ENCODE data around the gene STAT5A.

DNA sequence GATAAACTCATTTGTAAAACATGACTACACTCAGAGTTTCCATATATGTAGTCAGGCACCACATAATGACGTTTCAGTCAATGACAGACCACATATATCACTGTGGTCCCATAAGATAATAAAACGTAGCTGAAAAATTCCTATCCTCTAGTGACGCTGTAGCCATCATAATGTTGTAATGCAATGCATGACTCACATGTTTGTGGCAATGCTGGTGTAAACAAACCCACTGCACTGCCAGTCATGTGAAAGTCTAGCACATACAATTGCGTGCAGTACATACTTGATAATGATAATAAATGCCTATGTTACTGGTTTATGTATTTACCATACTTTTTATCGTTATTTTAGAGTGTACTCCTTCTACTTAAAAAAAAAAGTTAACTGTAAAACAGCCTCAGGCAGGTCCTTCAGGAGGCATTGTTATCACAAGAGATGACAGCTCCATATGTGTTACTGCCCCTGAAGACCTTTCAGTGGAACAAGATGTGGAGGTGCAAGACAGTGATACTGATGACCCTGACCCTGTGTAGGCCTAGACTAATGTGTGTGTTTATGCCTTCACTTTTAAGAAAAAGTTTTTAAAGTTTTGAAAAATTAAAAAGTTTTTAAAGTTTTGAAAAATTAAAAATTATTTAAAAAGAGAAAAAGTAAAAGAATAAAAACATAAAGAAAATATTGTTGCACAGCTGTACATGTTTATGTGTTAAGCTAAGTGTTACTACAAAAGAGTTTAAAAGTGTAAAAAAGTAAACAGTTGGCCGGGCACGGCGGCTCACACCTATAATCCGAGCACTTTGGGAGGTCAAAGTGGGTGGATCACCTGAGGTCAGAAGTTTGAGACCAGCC is 21.2 kb upstream of the STAT5A start:
- TF ChIP-seq, protein P1, sequence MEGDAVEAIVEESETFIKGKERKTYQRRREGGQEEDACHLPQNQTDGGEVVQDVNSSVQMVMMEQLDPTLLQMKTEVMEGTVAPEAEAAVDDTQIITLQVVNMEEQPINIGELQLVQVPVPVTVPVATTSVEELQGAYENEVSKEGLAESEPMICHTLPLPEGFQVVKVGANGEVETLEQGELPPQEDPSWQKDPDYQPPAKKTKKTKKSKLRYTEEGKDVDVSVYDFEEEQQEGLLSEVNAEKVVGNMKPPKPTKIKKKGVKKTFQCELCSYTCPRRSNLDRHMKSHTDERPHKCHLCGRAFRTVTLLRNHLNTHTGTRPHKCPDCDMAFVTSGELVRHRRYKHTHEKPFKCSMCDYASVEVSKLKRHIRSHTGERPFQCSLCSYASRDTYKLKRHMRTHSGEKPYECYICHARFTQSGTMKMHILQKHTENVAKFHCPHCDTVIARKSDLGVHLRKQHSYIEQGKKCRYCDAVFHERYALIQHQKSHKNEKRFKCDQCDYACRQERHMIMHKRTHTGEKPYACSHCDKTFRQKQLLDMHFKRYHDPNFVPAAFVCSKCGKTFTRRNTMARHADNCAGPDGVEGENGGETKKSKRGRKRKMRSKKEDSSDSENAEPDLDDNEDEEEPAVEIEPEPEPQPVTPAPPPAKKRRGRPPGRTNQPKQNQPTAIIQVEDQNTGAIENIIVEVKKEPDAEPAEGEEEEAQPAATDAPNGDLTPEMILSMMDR (conservative IDR thresholded peaks at IDR 0.05 in 1 of 2, IDR thresholded peaks at IDR 0.05 in 1 of 2; ENCODE audit: extremely low read depth in 1 of 2, insufficient read depth in 1 of 2, low read depth in 1 of 2, low read length in 2 of 2): no peak
- TF ChIP-seq EZH2 (IDR thresholded peaks at IDR 0.05; ENCODE audit: borderline replicate concordance, low read length): no peak

Measured in mammary epithelial cell (primary cell).